ENCODE data around the gene APRT. TPM values are rescaled to one million over a fixed set of nuclear protein-coding genes. Genes with fewer than 3 reads are reported as not detected.

The APRT gene
- total and polyA plus RNA-seq, 12 donors, result 20.8 to 166 (median 36.9) TPM

DNA sequence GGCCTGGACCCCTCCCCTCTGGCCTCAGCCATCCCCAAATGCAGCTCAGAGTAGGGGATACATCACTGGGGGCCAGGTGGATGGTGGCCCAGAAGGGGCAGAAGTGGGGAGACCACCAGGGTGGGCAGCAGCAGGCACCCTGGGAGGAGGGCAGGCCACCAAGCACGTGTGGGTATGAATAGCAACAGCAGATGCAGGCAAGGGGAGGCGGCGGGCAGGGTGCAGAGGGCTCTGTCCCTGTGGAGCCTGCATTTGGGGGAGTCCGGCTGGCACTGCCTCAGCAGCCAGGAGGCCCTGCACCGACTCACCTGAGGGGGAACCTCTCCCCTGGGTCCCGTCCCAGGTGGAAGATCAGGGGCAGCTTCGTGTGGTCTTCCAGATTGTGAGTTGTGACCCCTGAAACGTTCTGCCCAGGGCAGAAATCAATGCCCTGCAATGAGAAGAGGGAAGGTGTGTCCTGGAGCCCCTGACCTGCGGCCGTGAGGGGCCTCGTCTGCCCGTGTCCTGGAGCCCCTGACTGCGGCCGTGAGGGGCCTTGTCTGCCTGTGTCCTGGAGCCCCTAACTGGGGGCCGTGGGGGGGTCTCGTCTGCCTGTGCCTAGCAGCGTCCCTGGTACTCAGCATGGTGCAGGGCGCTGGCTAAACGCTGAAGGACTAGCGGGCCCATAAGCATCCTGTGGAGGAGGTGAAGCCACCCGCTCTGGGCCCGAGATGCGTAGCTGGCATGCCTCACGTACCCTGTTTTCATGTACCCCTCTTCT, 10.7 kb upstream of the APRT start:
- 96% methylated on average over 24 of the region's 24 CpGs for WGBS, 2 donors
- H3K27ac ChIP-seq, result no peak overlapping the region
- intact Hi-C loops (cut with DNase I), result no loop called here
- no peaks in the 10 kb centered on the region for H3K4me1 ChIP-seq
- no peak overlapping the region for H3K4me3 ChIP-seq
- peaks cover 0 to 56% (median 7%) of the 10 kb centered on the region in 9 donors for H3K36me3 ChIP-seq
- no peaks in the 10 kb centered on the region for H3K9me3 ChIP-seq
- H3K27me3 ChIP-seq, result no peaks in the 10 kb centered on the region
- TF ChIP-seq, protein P1, sequence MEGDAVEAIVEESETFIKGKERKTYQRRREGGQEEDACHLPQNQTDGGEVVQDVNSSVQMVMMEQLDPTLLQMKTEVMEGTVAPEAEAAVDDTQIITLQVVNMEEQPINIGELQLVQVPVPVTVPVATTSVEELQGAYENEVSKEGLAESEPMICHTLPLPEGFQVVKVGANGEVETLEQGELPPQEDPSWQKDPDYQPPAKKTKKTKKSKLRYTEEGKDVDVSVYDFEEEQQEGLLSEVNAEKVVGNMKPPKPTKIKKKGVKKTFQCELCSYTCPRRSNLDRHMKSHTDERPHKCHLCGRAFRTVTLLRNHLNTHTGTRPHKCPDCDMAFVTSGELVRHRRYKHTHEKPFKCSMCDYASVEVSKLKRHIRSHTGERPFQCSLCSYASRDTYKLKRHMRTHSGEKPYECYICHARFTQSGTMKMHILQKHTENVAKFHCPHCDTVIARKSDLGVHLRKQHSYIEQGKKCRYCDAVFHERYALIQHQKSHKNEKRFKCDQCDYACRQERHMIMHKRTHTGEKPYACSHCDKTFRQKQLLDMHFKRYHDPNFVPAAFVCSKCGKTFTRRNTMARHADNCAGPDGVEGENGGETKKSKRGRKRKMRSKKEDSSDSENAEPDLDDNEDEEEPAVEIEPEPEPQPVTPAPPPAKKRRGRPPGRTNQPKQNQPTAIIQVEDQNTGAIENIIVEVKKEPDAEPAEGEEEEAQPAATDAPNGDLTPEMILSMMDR (IDR thresholded peaks at IDR 0.05), result no peak
- ATAC-seq, result no peak
- no peak for DNase-seq

DNA sequence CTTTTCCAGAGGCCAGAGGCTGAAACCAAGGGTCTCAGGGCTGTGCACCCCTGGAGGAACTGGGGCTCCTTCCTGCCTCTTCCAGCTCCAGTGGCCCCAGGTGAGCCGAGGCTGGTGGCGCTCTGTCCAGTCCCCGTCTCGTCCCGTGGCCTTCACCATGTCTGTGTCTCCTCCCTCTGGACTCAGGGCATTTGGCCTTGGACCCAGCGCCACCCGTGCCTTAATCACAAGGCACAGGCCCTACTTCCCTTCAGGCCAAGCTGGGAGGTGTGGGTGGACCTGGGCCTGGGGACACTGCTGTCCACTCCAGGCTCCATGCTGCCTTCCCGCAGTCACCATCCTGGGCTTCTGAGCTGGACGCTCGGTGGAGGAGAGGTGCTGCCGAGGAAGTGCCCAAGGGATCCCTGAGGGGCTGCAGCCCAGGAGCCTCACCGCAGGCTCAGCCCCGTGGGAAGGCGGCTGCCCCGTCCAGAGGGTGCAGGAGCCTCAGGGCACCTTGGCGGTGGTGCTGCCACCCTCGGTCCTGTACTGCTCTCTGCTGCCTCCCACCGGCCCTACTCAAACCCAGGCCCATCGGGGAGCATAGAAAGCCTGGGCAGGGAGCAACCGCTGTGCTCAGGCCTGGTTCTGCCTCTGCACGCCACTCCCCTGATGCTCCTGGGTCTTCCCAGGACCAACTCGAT, 9.6 kb upstream of the APRT start:
- ATAC-seq, result no peak
- no peak overlapping the region for H3K4me3 ChIP-seq
- WGBS, 2 donors, result 82 to 93% methylated on average over 22 of the region's 22 CpGs
- intact Hi-C loops (cut with DNase I), result no loop called here
- no peaks in the 10 kb centered on the region for H3K4me1 ChIP-seq
- peaks cover 0 to 45% (median 7%) of the 10 kb centered on the region in 9 donors for H3K36me3 ChIP-seq
- DNase-seq, result no peak
- TF ChIP-seq, protein P1 (IDR thresholded peaks at IDR 0.05), result no peak
- no peaks in the 10 kb centered on the region for H3K27me3 ChIP-seq
- H3K27ac ChIP-seq, result no peak overlapping the region
- H3K9me3 ChIP-seq, result no peaks in the 10 kb centered on the region

DNA sequence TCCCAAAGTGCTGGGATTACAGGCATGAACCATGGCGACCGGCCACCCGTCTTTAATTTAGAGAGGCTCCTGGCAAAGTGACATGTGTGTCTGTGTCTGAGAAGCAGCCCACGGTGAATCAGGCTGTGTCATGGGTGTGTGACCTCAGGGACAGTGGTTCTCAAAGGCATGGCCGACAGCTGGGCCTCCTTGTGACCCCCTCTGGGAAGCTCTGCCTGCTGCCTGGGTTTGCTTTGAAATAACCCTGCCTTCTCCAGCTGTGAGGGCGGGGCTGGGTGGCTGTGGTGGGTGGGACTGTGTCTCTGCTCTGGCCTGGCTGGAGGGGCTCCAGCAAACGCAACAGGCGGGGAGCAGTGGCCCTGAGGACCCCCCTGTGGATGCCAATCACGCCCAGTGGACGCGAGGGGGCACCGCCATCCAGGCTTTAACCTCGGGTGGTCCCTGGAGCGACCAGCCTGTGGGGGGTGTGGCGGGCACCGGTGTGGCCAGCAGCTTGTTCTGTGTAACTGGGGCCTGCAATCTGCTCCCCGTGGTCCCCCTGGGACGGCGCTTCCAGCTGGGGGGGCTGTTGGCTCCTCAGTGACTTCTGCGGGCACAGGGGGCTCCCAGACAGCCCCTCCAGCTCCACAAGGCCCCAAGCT, 8.8 kb upstream of the APRT start:
- WGBS, 2 donors, result 89 to 90% methylated on average over 20 of the region's 20 CpGs
- Histone ChIP-seq H3K27me3 (no peaks in the 10 kb centered on the region), H3K27ac (no peak overlapping the region), H3K4me1 (no peaks in the 10 kb centered on the region), H3K9me3 (no peaks in the 10 kb centered on the region), H3K36me3 (peaks cover 0 to 40% (median 7%) of the 10 kb centered on the region in 9 donors), H3K4me3 (no peak overlapping the region)
- TF ChIP-seq, protein P1 (IDR thresholded peaks at IDR 0.05), result no peak
- intact Hi-C loops (cut with DNase I), result loop anchor here in 1 of 10 donors (1.0 kb wide), 1 partner anchor 17 kb away; no protein-coding TSS in a partner anchor
- ATAC-seq (no peak), DNase-seq (no peak)

DNA sequence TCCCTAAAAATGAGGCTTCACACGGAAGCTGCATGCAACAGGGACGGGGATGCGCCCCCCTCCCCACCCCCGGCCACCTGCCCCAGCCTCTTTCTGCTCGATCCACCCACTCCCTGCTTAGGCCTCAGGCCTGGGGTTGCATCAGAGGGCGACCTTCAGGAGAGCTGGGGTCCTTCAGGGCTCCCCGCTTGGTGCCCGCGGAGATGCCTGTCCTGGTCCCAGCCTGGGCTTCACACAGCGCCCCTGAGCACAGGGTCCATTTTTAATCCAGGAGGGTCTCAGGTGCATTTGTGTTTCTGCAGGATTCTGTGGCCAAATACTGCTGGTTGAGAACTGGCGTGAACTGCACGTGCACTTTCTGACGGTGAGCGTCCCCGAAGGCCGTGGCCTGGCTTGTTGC, 7.4 kb upstream of the APRT start:
- no peak overlapping the region for H3K27ac ChIP-seq
- no peaks in the 10 kb centered on the region for H3K27me3 ChIP-seq
- DNase-seq (no peak), ATAC-seq (no peak)
- H3K4me3 ChIP-seq, result no peak overlapping the region
- intact Hi-C loops (cut with DNase I), result loop anchor here in 7 of 10 donors (5.0 to 10.0 kb wide), 7 partner anchors 33 to 356 kb away; partner anchors contain the start of genes CDH15 (in 2 of the 7), GALNS (in 1 of the 7) and TRAPPC2L (in 1 of the 7)
- no peaks in the 10 kb centered on the region for H3K9me3 ChIP-seq
- WGBS, 2 donors, result 84 to 88% methylated on average over 16 of the region's 16 CpGs
- H3K4me1 ChIP-seq, result no peaks in the 10 kb centered on the region
- TF ChIP-seq, protein P1 (IDR thresholded peaks at IDR 0.05), result no peak
- peaks cover 0 to 32% (median 7%) of the 10 kb centered on the region in 9 donors for H3K36me3 ChIP-seq

Measured in heart right ventricle (tissue), 16 donors.